Activated CD4-positive, alpha-beta memory T cell treated with anti-CD3 and anti-CD28 coated beads for 36 hours (primary cell): ENCODE measurements around the gene PIN4. TPM values are rescaled to one million over a fixed set of nuclear protein-coding genes. Genes with fewer than 3 reads are reported as not detected.
A peak's percentile ranks its signal among the peaks of the same experiment; 100 is the strongest.

Experiments used
- CTCF ChIA-PET: fragments of 350-600 bp; sonication (Branson Sonifier 250); formaldehyde crosslinking; loops from one replicate; lab custom pipeline; 2021; ENCODE audit warnings: antibody characterized with exemption, inconsistent platforms; lab: Charles Lee
- POLR2A ChIA-PET: fragments of 350-600 bp; sonication (Branson Sonifier 250); formaldehyde crosslinking; loops from one replicate; lab custom pipeline; 2021; ENCODE audit warnings: antibody characterized with exemption; lab: Charles Lee
- DNase-seq: peaks from one replicate; pipeline ENCODE4 v3.0.0-alpha.2; 2020
- H3K27ac Mint-ChIP-seq: one replicate; pipeline ENCODE4 v1.8.0; 2021; ENCODE audit warnings: mixed read lengths
- H3K27me3 Mint-ChIP-seq: one replicate; pipeline ENCODE4 v1.8.0; 2021; ENCODE audit warnings: mixed read lengths
- H3K36me3 Mint-ChIP-seq: one replicate; pipeline ENCODE4 v1.8.0; 2021; ENCODE audit warnings: mixed read lengths
- H3K4me1 Mint-ChIP-seq: one replicate; pipeline ENCODE4 v1.8.0; 2021; ENCODE audit warnings: low read depth, mixed read lengths
- H3K4me3 Mint-ChIP-seq: one replicate; pipeline ENCODE4 v1.8.0; 2021; ENCODE audit warnings: mild to moderate bottlenecking, mixed read lengths
- H3K9me3 Mint-ChIP-seq: one replicate; pipeline ENCODE4 v1.8.0; 2021; ENCODE audit warnings: mixed read lengths
- intact Hi-C: fragments of 100-400 bp; cut with micrococcal nuclease; formaldehyde crosslinking; loops from one replicate; pipeline ENCODE4 v1.15.1; 2023
- total RNA-seq, 2 experiments: library from RNA; stranded (reverse); gene quantifications; one replicate each; pipeline ENCODE4 v1.2.3, GENCODE V29; 2021

Gene PIN4
- total RNA-seq, 2 experiments from 2014 or later = 7.5 to 7.8 TPM

- Mint-ChIP-seq H3K4me1 (peaks cover 4% of the 10 kb centered on the region), H3K4me3 (no peak overlapping the region), H3K9me3 (no peaks in the 10 kb centered on the region), H3K27me3 (no peaks in the 10 kb centered on the region), H3K36me3 (no peaks in the 10 kb centered on the region), H3K27ac (no peak overlapping the region)
- POLR2A ChIA-PET = interaction anchor here (0.5 to 1.8 kb wide), 3 partner anchors 24 to 1621 kb away, joined by 3 to 11 read pairs (median 3); partner anchors contain the start of gene RPS4X
- intact Hi-C loops = no loop called here
- DNase-seq = peak; percentile 58
- CTCF ChIA-PET = interaction anchor here (0.7 to 6.1 kb wide), 14 partner anchors 12 to 326 kb away, joined by 3 to 46 read pairs (median 4); partner anchors contain the start of gene RPS4X
Measured at GRCh38 chrX:72245461-72246089, 64.0 kb downstream of the PIN4 start.

- ChIA-PET POLR2A (no interaction called here), CTCF (interaction anchor here (1.0 to 6.1 kb wide), 3 partner anchors 9 to 29 kb away, joined by 3 to 46 read pairs (median 4); partner anchors contain the start of genes ERCC6L and RPS4X)
- H3K36me3 Mint-ChIP-seq = no peaks in the 10 kb centered on the region
- peaks cover 4% of the 10 kb centered on the region for H3K4me1 Mint-ChIP-seq
- H3K27ac Mint-ChIP-seq = no peak overlapping the region
- H3K9me3 Mint-ChIP-seq = no peaks in the 10 kb centered on the region
- no peaks in the 10 kb centered on the region for H3K27me3 Mint-ChIP-seq
- DNase-seq = no peak
- H3K4me3 Mint-ChIP-seq = no peak overlapping the region
- intact Hi-C loops = no loop called here
Measured at GRCh38 chrX:72247206-72247942, 65.8 kb downstream of the PIN4 start.

Other genes starting within 250 kb of the PIN4 start
- gene RTL5, start 49.8 kb upstream of the PIN4 start, total RNA-seq = under 1 TPM; 0.76 to 0.92 TPM
- 10 to 100 TPM; 10.5 to 10.8 TPM for gene ERCC6L, start 57.3 kb downstream of the PIN4 start, total RNA-seq
- gene RPS4X, start 95.5 kb downstream of the PIN4 start, total RNA-seq = 1,000 to 10,000 TPM; 1,245 to 1,277 TPM
- gene CITED1, start 124.2 kb downstream of the PIN4 start, total RNA-seq = not detected